K562 (cell line): ENCODE measurements around the gene NDUFS6. TPM values are rescaled to one million over a fixed set of nuclear protein-coding genes. Genes with fewer than 3 reads are reported as not detected.

Experiments used
- ATAC-seq: fragments of 200-7000 bp; cut with Tn5 transposase; 3 replicates; pipeline ENCODE4 v1.9.1; 2020; ENCODE audit warnings: moderate library complexity
- BruUV-seq: library from RNA; stranded (reverse); fragments of 400-500 nt; replicated peaks from 2 replicates; lab custom pipeline; 2021; lab: Mats Ljungman, UMichigan
- CTCF ChIA-PET: fragments of 300-600 bp; formaldehyde crosslinking; extraction: SDS; loops from one replicate; lab custom pipeline; 2021; ENCODE audit warnings: low intra/inter-chr PET ratio; lab: Yijun Ruan, JAX
- POLR2A ChIA-PET: fragments of 300-600, 350-650 bp; sonication (Branson Sonifier 250); formaldehyde crosslinking; extraction: SDS; loops from one replicate; lab custom pipeline; 2021; ENCODE audit warnings: antibody characterized with exemption, inconsistent platforms; lab: Yijun Ruan, JAX
- DNase-seq, 4 experiments: peaks; one replicate each; pipeline versions ENCODE4 v3.0.0 to v3.0.0-alpha.2; 2011 to 2018; ENCODE audit warnings: low spot score in 3 of 4, mixed read lengths in 3 of 4; ENCODE audit errors: extremely low read depth in 1 of 4
- FAIRE-seq: peaks from 2 replicates; lab custom pipeline; 2011; peaks lifted over from hg19 to GRCh38; lab: Jason Lieb, UNC
- H2AFZ ChIP-seq: 2 replicates; pipeline ENCODE4 v1.6.0; 2011; ENCODE audit warnings: low read depth, low read length, control low read depth, inconsistent platforms
- H3K27ac ChIP-seq: fragments of 200-600 bp; 3 replicates; pipeline ENCODE4 v1.8.0; 2011; ENCODE audit warnings: low read depth, mild to moderate bottlenecking, control low read depth, inconsistent platforms, low read length, moderate library complexity, mixed read lengths; ENCODE audit errors: extremely low read depth
- H3K27me3 ChIP-seq, 2 experiments: fragments of 300-600 bp in 1 of 2; 2 replicates in 1 of 2; 3 replicates in 1 of 2; pipeline versions ENCODE4 v1.6.0 to v1.8.0; 2011; ENCODE audit warnings: inconsistent platforms in 2 of 2, low read length in 2 of 2, mild to moderate bottlenecking in 1 of 2, mixed read lengths in 1 of 2, moderate library complexity in 1 of 2; ENCODE audit not compliant: control insufficient read depth in 2 of 2, insufficient read depth in 2 of 2
- H3K36me3 ChIP-seq: fragments of 300-600 bp; 3 replicates; pipeline ENCODE4 v1.8.0; 2011; ENCODE audit warnings: mild to moderate bottlenecking, low read length, inconsistent platforms; ENCODE audit not compliant: control insufficient read depth, insufficient read depth
- H3K4me1 ChIP-seq, 2 experiments: fragments of 200-600 bp in 1 of 2; replicated peaks in 1 of 2; 2 replicates in 1 of 2; 3 replicates in 1 of 2; pipeline versions ENCODE4 v1.5.1 to v1.8.0; 2011; ENCODE audit warnings: inconsistent platforms in 2 of 2, low read length in 2 of 2, mild to moderate bottlenecking in 1 of 2, mixed read lengths in 1 of 2, moderate library complexity in 1 of 2; ENCODE audit not compliant: control insufficient read depth in 2 of 2, insufficient read depth in 2 of 2
- H3K4me2 ChIP-seq: 2 replicates; pipeline ENCODE4 v1.6.1; 2011; ENCODE audit warnings: low read length, control low read depth, inconsistent platforms, mixed read lengths; ENCODE audit not compliant: insufficient read depth
- H3K4me3 ChIP-seq: fragments of 200-600 bp; sonication (generic), shearing (Covaris generic); 2 replicates; pipeline ENCODE4 v1.5.1; 2016; ENCODE audit warnings: control low read depth, inconsistent platforms
- H3K79me2 ChIP-seq: fragments of 200-600 bp; 3 replicates; pipeline ENCODE4 v1.8.0; 2011; ENCODE audit warnings: low read length, inconsistent platforms; ENCODE audit not compliant: control insufficient read depth, insufficient read depth
- H3K9ac ChIP-seq, 2 experiments: 2 replicates each; pipeline versions ENCODE4 v1.6.0 to v1.6.1; 2011; ENCODE audit warnings: low read depth in 2 of 2, low read length in 2 of 2, control low read depth in 1 of 2, inconsistent platforms in 1 of 2, mild to moderate bottlenecking in 1 of 2, mixed read lengths in 1 of 2; ENCODE audit not compliant: insufficient read depth in 1 of 2
- H3K9me1 ChIP-seq: one replicate; pipeline ENCODE4 v1.6.0; 2011; ENCODE audit warnings: inconsistent platforms, mild to moderate bottlenecking, low read length, moderate library complexity; ENCODE audit not compliant: control insufficient read depth, insufficient read depth
- H3K9me3 ChIP-seq: replicated peaks from 2 replicates; pipeline ENCODE4 v1.5.1; 2011; ENCODE audit warnings: low read depth, low read length, inconsistent platforms; ENCODE audit not compliant: control insufficient read depth, insufficient read depth
- H4K20me1 ChIP-seq: replicated peaks from 2 replicates; pipeline ENCODE4 v1.6.1; 2011; ENCODE audit warnings: low read length, inconsistent platforms, mixed read lengths; ENCODE audit not compliant: control insufficient read depth, insufficient read depth
- ATF1 ChIP-seq, 2 experiments: fragments of 450-650 bp in 1 of 2; IDR thresholded peaks; 2 replicates each; pipeline ENCODE4 v1.6.1; 2016; ENCODE audit warnings: missing compliant biosample characterization in 1 of 2, missing genetic modification characterization in 1 of 2
- C11orf30 ChIP-seq: fragments of 450-650 bp; IDR thresholded peaks from 2 replicates; pipeline ENCODE4 v1.6.1; 2016; ENCODE audit warnings: low read depth, mild to moderate bottlenecking
- DDX20 ChIP-seq: fragments of 450-650 bp; IDR thresholded peaks from 2 replicates; pipeline ENCODE4 v1.6.1; 2016; ENCODE audit warnings: missing genetic modification characterization, low read depth, mild to moderate bottlenecking, missing compliant biosample characterization, moderate library complexity
- ETS2 ChIP-seq: IDR thresholded peaks from 2 replicates; pipeline ENCODE4 v1.6.1; 2016; ENCODE audit warnings: borderline replicate concordance, missing genetic modification characterization, mild to moderate bottlenecking, moderate library complexity, missing compliant biosample characterization; ENCODE audit not compliant: poor library complexity, severe bottlenecking
- TEAD2 ChIP-seq: fragments of 450-650 bp; IDR thresholded peaks from 2 replicates; pipeline ENCODE4 v1.6.1; 2016; ENCODE audit warnings: missing genetic modification characterization, control low read depth, missing compliant biosample characterization
- UBTF ChIP-seq, 2 experiments: IDR thresholded peaks; 2 replicates each; pipeline ENCODE4 v1.6.1; 2012; ENCODE audit warnings: improper control_type of control experiment in 2 of 2, low read depth in 2 of 2, low read length in 2 of 2, borderline replicate concordance in 1 of 2
- WGBS: fragments of 100-300 bp; shearing (Covaris generic); methylation state at CpG from one replicate; pipeline ENCODE4 v1.1.6; 2016; ENCODE audit warnings: low coverage, mixed read lengths; ENCODE audit not compliant: insufficient coverage; ENCODE audit errors: missing lambda C conversion rate; 5-methylcytosine and 5-hydroxymethylcytosine counted together
- in situ Hi-C: fragments of 300-500 bp; cut with MboI; formaldehyde crosslinking; loops from 4 replicates; pipeline ENCODE4 v1.15.0; 2018; ENCODE audit warnings: inconsistent platforms, mixed read lengths
- intact Hi-C: fragments of 100-400 bp; cut with micrococcal nuclease; formaldehyde crosslinking; loops from 2 replicates; pipeline ENCODE4 v1.14.2; 2022
- polyA plus RNA-seq, 8 experiments: library from polyadenylated mRNA; depleted of rRNA in 4 of 8; stranded (reverse) in 5 of 8; unstranded in 3 of 8; fragments of >200 nt; fragmentation: Nextera tagmentation in 2 of 8; fragmentation: Illumina TruSeq in 1 of 8; extraction: Ambion mirVana in 2 of 8; extraction: Trizol in 1 of 8; gene quantifications; 2 replicates each; pipeline versions ENCODE4 v1.2.1 to v1.2.3, GENCODE V29; 2011 to 2014; ENCODE audit warnings: inconsistent platforms in 1 of 8, missing spikeins in 1 of 8
- total RNA-seq, 7 experiments: library from RNA; depleted of rRNA in 6 of 7; stranded (reverse); fragments of >200 nt in 6 of 7; fragmentation: Illumina TruSeq in 2 of 7; extraction: Trizol in 2 of 7; gene quantifications; 2 replicates each; pipeline versions ENCODE4 v1.2.1 to v1.2.3, GENCODE V29; 2011 to 2021; ENCODE audit warnings: low replicate concordance in 1 of 7

NDUFS6 gene
- total and polyA plus RNA-seq, 9 of the 15 experiments (the other 6 are each of a cell fraction or from before 2014, with no cell fraction given): 36.1 to 291 (median 77.0) TPM

GRCh38 chr5:1784197-1785050, 16.8 kb upstream of the NDUFS6 start:
- BruUV-seq: no TSS peak
- H2AFZ ChIP-seq: no peak overlapping the region
- CTCF ChIA-PET: no interaction called here
- TF ChIP-seq ATF1 (CRISPR knock-in tag; IDR thresholded peaks at IDR 0.05): no peak
- no peak for TF ChIP-seq ATF1 (tag; IDR thresholded peaks at IDR 0.05)
- no peak for TF ChIP-seq TEAD2 (tag)
- TF ChIP-seq C11orf30: no peak
- TF ChIP-seq ETS2 (tag): no peak
- TF ChIP-seq UBTF (IDR thresholded peaks at IDR 0.05; ENCODE audit: borderline replicate concordance in 1 of 2, low read depth in 2 of 2, low read length in 2 of 2): no peak
- no peak for TF ChIP-seq DDX20 (tag)

More at GRCh38 chr5:1784197-1785050, 16.8 kb upstream of the NDUFS6 start:
- H3K27ac ChIP-seq: no peak overlapping the region
- ATAC-seq (no peak), FAIRE-seq (no peak), DNase-seq (no peak)
- H3K36me3 ChIP-seq: no peaks in the 10 kb centered on the region
- no peaks in the 10 kb centered on the region for H3K9me1 ChIP-seq
- intact Hi-C loops (no loop called here), in situ Hi-C loops (no loop called here)
- H3K4me1 ChIP-seq: peaks cover 0 to 9% of the 10 kb centered on the region in 2 experiments; a peak in 3 of 5 replicates
- H3K9ac ChIP-seq: no peak overlapping the region; a peak in 1 of 4 replicates
- WGBS: 1% methylated on average over 20 of the region's 20 CpGs
- POLR2A ChIA-PET: no interaction called here
- no peaks in the 10 kb centered on the region for H3K9me3 ChIP-seq
- H3K4me2 ChIP-seq: no peak overlapping the region
- peaks cover 3% of the 10 kb centered on the region for H4K20me1 ChIP-seq
- H3K27me3 ChIP-seq: peaks cover 82 to 95% of the 10 kb centered on the region in 2 experiments
- H3K79me2 ChIP-seq: no peaks in the 10 kb centered on the region
- H3K4me3 ChIP-seq: no peak overlapping the region
